H1 (cell line): ENCODE data around the gene PYGB. TPM values are rescaled to one million over a fixed set of nuclear protein-coding genes. Genes with fewer than 3 reads are reported as not detected.

Source experiments
- CTCF ChIA-PET: fragments of 300-600 bp; sonication (Branson Sonifier 250); formaldehyde crosslinking; loops from one replicate; lab custom pipeline; 2021; ENCODE audit not compliant: partially characterized antibody; lab: Charles Lee
- POLR2A ChIA-PET: fragments of 300-600 bp; sonication (Branson Sonifier 250); formaldehyde crosslinking; loops from one replicate; lab custom pipeline; 2021; ENCODE audit warnings: inconsistent platforms; ENCODE audit not compliant: partially characterized antibody; lab: Charles Lee
- DNase-seq, 2 experiments: peaks; one replicate each; pipeline versions ENCODE4 v3.0.0 to v3.0.0-alpha.2; 2010 to 2022; ENCODE audit warnings: low spot score in 2 of 2, low read depth in 1 of 2, mixed read lengths in 1 of 2
- FAIRE-seq: peaks from 2 replicates; lab custom pipeline; 2011; peaks lifted over from hg19 to GRCh38; lab: Jason Lieb, UNC
- H2AFZ ChIP-seq: 2 replicates; pipeline ENCODE4 v1.8.1; 2012; ENCODE audit warnings: low read length, inconsistent platforms
- H2AK5ac ChIP-seq: 2 replicates; pipeline ENCODE4 v1.6.1; 2013; ENCODE audit warnings: low read depth, low read length
- H2BK120ac ChIP-seq: replicated peaks from 2 replicates; pipeline ENCODE3; 2013; ENCODE audit warnings: low read depth, low read length, inconsistent platforms
- H2BK12ac ChIP-seq: 2 replicates; pipeline ENCODE4 v1.6.1; 2013; ENCODE audit warnings: low read depth, low read length
- H2BK15ac ChIP-seq: 2 replicates; pipeline ENCODE4 v1.6.1; 2013; ENCODE audit warnings: low read length
- H2BK20ac ChIP-seq: 2 replicates; pipeline ENCODE4 v1.6.1; 2013; ENCODE audit warnings: low read length
- H2BK5ac ChIP-seq: 2 replicates; pipeline ENCODE4 v1.6.1; 2013; ENCODE audit warnings: low read depth, low read length
- H3K14ac ChIP-seq: 2 replicates; pipeline ENCODE4 v1.6.1; 2013; ENCODE audit warnings: inconsistent platforms; ENCODE audit not compliant: insufficient read length
- H3K18ac ChIP-seq: 2 replicates; pipeline ENCODE4 v1.6.1; 2013; ENCODE audit warnings: low read length; ENCODE audit errors: extremely low read depth
- H3K23ac ChIP-seq: 2 replicates; pipeline ENCODE4 v1.6.1; 2013; ENCODE audit warnings: inconsistent platforms; ENCODE audit not compliant: insufficient read length
- H3K23me2 ChIP-seq: 2 replicates; pipeline ENCODE4 v1.6.1; 2013; ENCODE audit warnings: low read depth, low read length
- H3K27ac ChIP-seq: 2 replicates; pipeline ENCODE4 v1.6.1; 2011; ENCODE audit warnings: low read depth, low read length, inconsistent platforms
- H3K27me3 ChIP-seq, 4 experiments: replicated peaks in 1 of 4; 1 replicate in 1 of 4; 2 replicates in 3 of 4; pipeline versions ENCODE4 v1.6.1 to v1.8.1; 2011 to 2013; ENCODE audit warnings: low read length in 3 of 4, mild to moderate bottlenecking in 3 of 4, inconsistent platforms in 2 of 4, mixed read lengths in 2 of 4, moderate library complexity in 1 of 4; ENCODE audit not compliant: control insufficient read depth in 3 of 4, insufficient read depth in 3 of 4; ENCODE audit errors: extremely low read depth in 1 of 4
- H3K36me3 ChIP-seq, 4 experiments: 2 replicates each; pipeline versions ENCODE4 v1.6.1 to v1.8.1; 2011 to 2013; ENCODE audit warnings: mild to moderate bottlenecking in 4 of 4, low read length in 3 of 4, moderate library complexity in 2 of 4, control low read depth in 1 of 4, inconsistent platforms in 1 of 4; ENCODE audit not compliant: insufficient read depth in 4 of 4, control insufficient read depth in 2 of 4
- H3K4ac ChIP-seq: replicated peaks from 2 replicates; pipeline ENCODE3; 2013; ENCODE audit warnings: low read length, low read depth, mixed read lengths, inconsistent platforms; ENCODE audit not compliant: insufficient read length
- H3K4me1 ChIP-seq, 4 experiments: replicated peaks in 1 of 4; 1 replicate in 1 of 4; 2 replicates in 3 of 4; pipeline versions ENCODE4 v1.6.1 to v1.8.1; 2011 to 2013; ENCODE audit warnings: low read length in 3 of 4, inconsistent platforms in 2 of 4, mixed read lengths in 1 of 4; ENCODE audit not compliant: insufficient read depth in 4 of 4, control insufficient read depth in 3 of 4
- H3K4me2 ChIP-seq, 2 experiments: 2 replicates each; pipeline versions ENCODE4 v1.6.1 to v1.8.1; 2011 to 2013; ENCODE audit warnings: low read depth in 2 of 2, low read length in 2 of 2, control low read depth in 1 of 2, inconsistent platforms in 1 of 2, mild to moderate bottlenecking in 1 of 2; ENCODE audit not compliant: insufficient read depth in 1 of 2
- H3K4me3 ChIP-seq, 4 experiments: fragments of 200-600, 300-600 bp in 1 of 4; sonication (generic), shearing (Covaris generic), sonication (Bioruptor Twin) in 1 of 4; 2 replicates each; pipeline versions ENCODE4 v1.5.1 to v1.8.1; 2011 to 2016; ENCODE audit warnings: low read length in 4 of 4, low read depth in 3 of 4, control low read depth in 2 of 4, inconsistent platforms in 2 of 4, mild to moderate bottlenecking in 2 of 4, mixed read lengths in 1 of 4, moderate library complexity in 1 of 4; ENCODE audit not compliant: insufficient read depth in 2 of 4; ENCODE audit errors: extremely low read depth in 1 of 4
- H3K56ac ChIP-seq: replicated peaks from 2 replicates; pipeline ENCODE3; 2013; ENCODE audit warnings: low read depth, mild to moderate bottlenecking, mixed read lengths, low read length, inconsistent platforms; ENCODE audit not compliant: insufficient read length
- H3K79me1 ChIP-seq: 2 replicates; pipeline ENCODE4 v1.6.1; 2013; ENCODE audit warnings: low read depth, low read length, control low read depth
- H3K79me2 ChIP-seq, 2 experiments: 2 replicates each; pipeline versions ENCODE4 v1.6.1 to v1.8.1; 2012 to 2013; ENCODE audit warnings: low read length in 2 of 2, mild to moderate bottlenecking in 2 of 2, inconsistent platforms in 1 of 2; ENCODE audit not compliant: insufficient read depth in 2 of 2, control insufficient read depth in 1 of 2
- H3K9ac ChIP-seq, 4 experiments: replicated peaks in 1 of 4; 1 replicate in 1 of 4; 2 replicates in 3 of 4; pipeline versions ENCODE4 v1.6.1 to v1.8.1; 2011 to 2013; ENCODE audit warnings: low read depth in 3 of 4, low read length in 3 of 4, control low read depth in 2 of 4, mild to moderate bottlenecking in 2 of 4, moderate library complexity in 2 of 4, inconsistent platforms in 1 of 4; ENCODE audit errors: extremely low read depth in 1 of 4
- H3K9me3 ChIP-seq, 2 experiments: 2 replicates each; pipeline versions ENCODE4 v1.6.1 to v1.8.1; 2012 to 2013; ENCODE audit warnings: mild to moderate bottlenecking in 2 of 2, moderate library complexity in 2 of 2, control low read depth in 1 of 2, inconsistent platforms in 1 of 2, low read depth in 1 of 2, low read length in 1 of 2, mixed read lengths in 1 of 2; ENCODE audit not compliant: insufficient read depth in 2 of 2
- H4K20me1 ChIP-seq, 2 experiments: replicated peaks in 1 of 2; 2 replicates each; pipeline versions ENCODE3 to v1.8.1; 2011 to 2013; ENCODE audit warnings: inconsistent platforms in 2 of 2, low read length in 2 of 2, mild to moderate bottlenecking in 1 of 2; ENCODE audit not compliant: insufficient read depth in 2 of 2, control insufficient read depth in 1 of 2
- H4K5ac ChIP-seq: 2 replicates; pipeline ENCODE4 v1.6.1; 2013; ENCODE audit warnings: low read length, low read depth, mixed read lengths, inconsistent platforms; ENCODE audit not compliant: insufficient read length
- H4K8ac ChIP-seq: 2 replicates; pipeline ENCODE4 v1.8.0; 2013; ENCODE audit warnings: mild to moderate bottlenecking, moderate library complexity, low read length, inconsistent platforms; ENCODE audit not compliant: insufficient read depth; ENCODE audit errors: extremely low read depth
- H4K91ac ChIP-seq: replicated peaks from 2 replicates; pipeline ENCODE3; 2013; ENCODE audit warnings: low read length, mixed read lengths, inconsistent platforms; ENCODE audit not compliant: insufficient read length
- CBX5 ChIP-seq: fragments of 300-800, 300-1000 bp; sonication (generic); IDR thresholded peaks from 2 replicates; pipeline ENCODE4 v1.7.1; 2016; ENCODE audit warnings: antibody characterized with exemption, low read length, low read depth
- CREB1 ChIP-seq: IDR thresholded peaks from 2 replicates; pipeline ENCODE4 v1.6.1; 2012; ENCODE audit warnings: inconsistent platforms
- HDAC6 ChIP-seq: IDR thresholded peaks from one replicate; pipeline ENCODE4 v1.7.1; 2012; ENCODE audit warnings: low read depth, mild to moderate bottlenecking, inconsistent platforms, low read length, moderate library complexity
- POLR2AphosphoS5 ChIP-seq: IDR thresholded peaks from 2 replicates; pipeline ENCODE4 v1.6.1; 2011; ENCODE audit warnings: low read depth, low read length
- RAD21 ChIP-seq, 2 experiments: IDR thresholded peaks in 1 of 2; conservative IDR thresholded peaks in 1 of 2; 2 replicates each; pipeline ENCODE4 v1.6.1; 2011; ENCODE audit warnings: low read depth in 2 of 2, low read length in 2 of 2, improper control_type of control experiment in 1 of 2, inconsistent platforms in 1 of 2, mild to moderate bottlenecking in 1 of 2, moderate library complexity in 1 of 2
- RXRA ChIP-seq: IDR thresholded peaks from 2 replicates; pipeline ENCODE4 v1.6.1; 2011; ENCODE audit warnings: low read depth, mild to moderate bottlenecking, low read length, moderate library complexity; ENCODE audit not compliant: insufficient read depth
- SAP30 ChIP-seq: fragments of 300-600 bp; sonication (generic); IDR thresholded peaks from 2 replicates; pipeline ENCODE4 v1.7.1; 2012; ENCODE audit warnings: low read length, moderate library complexity, mild to moderate bottlenecking, inconsistent platforms; ENCODE audit not compliant: insufficient read depth, insufficient replicate concordance
- SIN3A ChIP-seq, 2 experiments: IDR thresholded peaks in 1 of 2; conservative IDR thresholded peaks in 1 of 2; 2 replicates each; pipeline ENCODE4 v1.6.1; 2011 to 2012; ENCODE audit warnings: low read length in 2 of 2, improper control_type of control experiment in 1 of 2, low read depth in 1 of 2, mild to moderate bottlenecking in 1 of 2
- SP4 ChIP-seq: IDR thresholded peaks from 2 replicates; pipeline ENCODE4 v1.6.1; 2012; ENCODE audit warnings: low read length, inconsistent platforms
- TAF1 ChIP-seq: IDR thresholded peaks from 2 replicates; pipeline ENCODE4 v1.6.1; 2011; ENCODE audit warnings: mild to moderate bottlenecking, low read depth, low read length
- TBP ChIP-seq: IDR thresholded peaks from 2 replicates; pipeline ENCODE4 v1.6.1; 2011; ENCODE audit warnings: low read depth, low read length, improper control_type of control experiment
- YY1 ChIP-seq: IDR thresholded peaks from 2 replicates; pipeline ENCODE4 v1.6.1; 2011; ENCODE audit warnings: low read depth, mild to moderate bottlenecking, low read length
- WGBS, 2 experiments: shearing (Covaris generic) in 1 of 2; methylation state at CpG; one replicate each; pipeline versions ENCODE4 v1.1.6 to v1.1.7; 2013 to 2015; ENCODE audit warnings: low lambda C conversion rate in 2 of 2, mixed read lengths in 2 of 2, inconsistent platforms in 1 of 2, low coverage in 1 of 2, missing lambda C conversion rate in 1 of 2; ENCODE audit not compliant: insufficient replicate concordance in 2 of 2, insufficient coverage in 1 of 2, insufficient read length in 1 of 2; ENCODE audit errors: extremely low coverage in 1 of 2, missing lambda C conversion rate in 1 of 2; 5-methylcytosine and 5-hydroxymethylcytosine counted together
- polyA plus RNA-seq, 7 experiments: library from polyadenylated mRNA; depleted of rRNA in 3 of 7; stranded (reverse) in 5 of 7; unstranded in 2 of 7; fragments of >200 nt in 5 of 7; fragments of 200-250 nt in 2 of 7; gene quantifications; 1 replicate in 5 of 7; 2 replicates in 1 of 7; 4 replicates in 1 of 7; pipeline versions ENCODE4 v1.2.1 to v1.2.3, GENCODE V29; 2011 to 2013; ENCODE audit warnings: missing spikeins in 2 of 7, mixed read lengths in 2 of 7
- total RNA-seq: library from RNA; stranded (reverse); fragmentation: NEBNext Ultra II Directional; extraction: Animal tissue kit (Norgen Biotek cat#: 25700); gene quantifications from 2 replicates; pipeline ENCODE4 v1.2.1, GENCODE V29; 2021

PYGB gene
- total and polyA plus RNA-seq, 2 of the 8 experiments (the other 6 are each of a cell fraction or from before 2014, with no cell fraction given): 26.6 to 56.0 TPM

GRCh38 chr20:25229486-25230165 is 18.3 kb upstream of the PYGB start:
- Histone ChIP-seq H3K4ac (no peak overlapping the region), H4K91ac (no peak overlapping the region), H2BK12ac (no peak overlapping the region), H2AK5ac (no peak overlapping the region), H4K20me1 (no peaks in the 10 kb centered on the region), H3K23me2 (no peaks in the 10 kb centered on the region), H2AFZ (no peak overlapping the region), H3K79me1 (no peaks in the 10 kb centered on the region), H2BK120ac (no peak overlapping the region), H4K5ac (no peak overlapping the region), H3K9me3 (no peaks in the 10 kb centered on the region), H3K4me1 (no peaks in the 10 kb centered on the region), H3K4me3 (no peak overlapping the region), H3K9ac (no peak overlapping the region), H3K79me2 (no peaks in the 10 kb centered on the region), H3K18ac (no peak overlapping the region), H3K23ac (no peak overlapping the region), H3K27me3 (no peaks in the 10 kb centered on the region), H3K14ac (no peak overlapping the region), H4K8ac (no peak overlapping the region; the same call in 1 of the 2 replicates), H3K56ac (no peak overlapping the region), H3K36me3 (no peaks in the 10 kb centered on the region), H2BK5ac (no peak overlapping the region; the same call in 1 of the 2 replicates), H3K27ac (no peak overlapping the region), H3K4me2 (no peak overlapping the region), H2BK20ac (no peak overlapping the region), H2BK15ac (no peak overlapping the region)
- TF ChIP-seq YY1 (no peak), POLR2AphosphoS5 (no peak), CBX5 (no peak), TAF1 (no peak), RAD21 (IDR thresholded peaks at IDR 0.05 in 1 of 2, conservative IDR thresholded peaks at IDR 0.05 in 1 of 2; ENCODE audit: low read depth in 2 of 2, low read length in 2 of 2) (no peak), SP4 (no peak), SAP30 (no peak), CREB1 (no peak), HDAC6 (no peak), RXRA (no peak), SIN3A (conservative IDR thresholded peaks at IDR 0.05 in 1 of 2, IDR thresholded peaks at IDR 0.05 in 1 of 2; ENCODE audit: low read depth in 1 of 2, low read length in 2 of 2) (no peak), TBP (no peak)
- WGBS, 2 experiments: 88% methylated on average over 23 of the region's 23 CpGs; no CpG with 5 or more reads in 1 of the 2 experiments
- FAIRE-seq (no peak), DNase-seq (no peak)
- ChIA-PET CTCF (interaction anchor here (0.6 to 2.3 kb wide), 3 partner anchors 13 to 77 kb away, joined by 3 to 11 read pairs (median 3); no protein-coding TSS in a partner anchor), POLR2A (interaction anchor here (1.1 kb wide), 1 partner anchor 19 kb away, joined by 4 read pairs; the partner anchor contains the start of gene PYGB)
